ENCODE measurements around the gene LAD1. TPM values are rescaled to one million over a fixed set of nuclear protein-coding genes. Genes with fewer than 3 reads are reported as not detected.

Gene LAD1
- total RNA-seq, 1 donor from 2014 or later = 3.1 TPM

DNA sequence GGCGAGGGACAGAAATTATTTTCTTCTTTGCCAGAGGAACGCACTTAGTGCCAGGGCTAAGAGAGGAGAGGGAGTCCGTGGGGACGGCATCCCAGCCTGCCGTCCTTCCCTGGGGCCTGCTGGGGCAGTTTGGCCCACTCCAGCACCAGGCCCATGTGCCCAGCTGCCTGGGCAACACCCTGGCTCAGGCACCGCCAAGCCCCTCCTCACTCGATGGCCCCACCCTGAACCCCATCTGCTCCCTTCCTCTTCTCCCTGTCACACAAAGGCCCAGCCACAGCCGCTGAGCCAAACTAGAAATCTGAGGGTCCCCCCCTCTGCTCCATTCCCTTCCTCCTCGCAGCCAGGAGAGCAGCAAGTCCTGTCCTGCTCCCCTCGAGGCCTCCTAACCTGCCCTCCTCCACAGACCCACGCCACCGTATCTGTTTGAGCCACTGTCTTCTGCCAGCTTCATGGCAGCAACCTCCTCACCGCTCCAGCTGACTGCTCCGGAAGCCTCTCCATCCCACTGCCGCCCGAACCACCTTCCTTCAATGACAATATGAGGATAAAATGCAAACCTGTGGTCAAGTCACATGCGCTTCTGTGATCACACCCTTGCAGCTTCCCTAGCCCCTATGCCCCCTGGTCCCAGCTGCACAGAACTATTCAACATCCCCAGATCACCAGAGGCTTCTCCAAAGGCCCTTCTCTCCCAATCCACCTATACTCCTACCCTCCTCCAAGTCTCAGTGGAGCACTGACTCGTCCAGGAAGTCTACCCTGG lies 30.8 kb upstream of the LAD1 start:
- no peaks in the 10 kb centered on the region for H3K9me3 ChIP-seq (ENCODE audit: control insufficient read depth in 3 of 3, low read length in 3 of 3)
- peaks cover 25 to 54% (median 48%) of the 10 kb centered on the region in 3 donors for H3K4me1 ChIP-seq (ENCODE audit: control insufficient read depth in 3 of 3, insufficient read depth in 3 of 3, low read length in 3 of 3)
- H3K36me3 ChIP-seq (ENCODE audit: control insufficient read depth in 3 of 3, insufficient read depth in 3 of 3, low read length in 3 of 3) = no peaks in the 10 kb centered on the region
- no peaks in the 10 kb centered on the region for H3K27me3 ChIP-seq (ENCODE audit: control insufficient read depth in 3 of 3, insufficient read depth in 3 of 3, low read length in 3 of 3)
- peak overlapping the region in 2 of 3 donors; percentile 49 to 72 for H3K4me3 ChIP-seq (ENCODE audit: low read length in 3 of 3)
- peak overlapping the region; percentile 97 for H3K27ac ChIP-seq (ENCODE audit: low read depth, low read length)
- peak overlapping the region; percentile 65 to 87 (median 71) for H3K9ac ChIP-seq (ENCODE audit: low read depth in 1 of 3, low read length in 3 of 3)

- peak overlapping the region in 2 of 3 donors; percentile 52 to 72 for H3K4me3 ChIP-seq (ENCODE audit: low read length in 3 of 3)
- H3K9ac ChIP-seq (ENCODE audit: low read depth in 1 of 3, low read length in 3 of 3) = peak overlapping the region in 2 of 3 donors; percentile 71 to 87
- H3K27ac ChIP-seq (ENCODE audit: low read depth, low read length) = peak overlapping the region; percentile 97
- peaks cover 42 to 68% (median 62%) of the 10 kb centered on the region in 3 donors for H3K4me1 ChIP-seq (ENCODE audit: control insufficient read depth in 3 of 3, insufficient read depth in 3 of 3, low read length in 3 of 3)
- no peaks in the 10 kb centered on the region for H3K36me3 ChIP-seq (ENCODE audit: control insufficient read depth in 3 of 3, insufficient read depth in 3 of 3, low read length in 3 of 3)
- no peaks in the 10 kb centered on the region for H3K9me3 ChIP-seq (ENCODE audit: control insufficient read depth in 3 of 3, low read length in 3 of 3)
- H3K27me3 ChIP-seq (ENCODE audit: control insufficient read depth in 3 of 3, insufficient read depth in 3 of 3, low read length in 3 of 3) = no peaks in the 10 kb centered on the region
These were observed 28.8 kb upstream of the LAD1 start for GRCh38 chr1:201427963-201428362.

- Histone ChIP-seq H3K9me3 (ENCODE audit: control insufficient read depth in 3 of 3, low read length in 3 of 3) (no peaks in the 10 kb centered on the region), H3K27me3 (ENCODE audit: control insufficient read depth in 3 of 3, insufficient read depth in 3 of 3, low read length in 3 of 3) (no peaks in the 10 kb centered on the region), H3K4me1 (ENCODE audit: control insufficient read depth in 3 of 3, insufficient read depth in 3 of 3, low read length in 3 of 3) (peaks cover 52 to 77% (median 73%) of the 10 kb centered on the region in 3 donors), H3K27ac (ENCODE audit: low read depth, low read length) (peak overlapping the region; percentile 97), H3K9ac (ENCODE audit: low read depth in 1 of 3, low read length in 3 of 3) (peak overlapping the region; percentile 73 to 85 (median 76)), H3K4me3 (ENCODE audit: low read length in 3 of 3) (peak overlapping the region in 2 of 3 donors; percentile 31 to 41), H3K36me3 (ENCODE audit: control insufficient read depth in 3 of 3, insufficient read depth in 3 of 3, low read length in 3 of 3) (no peaks in the 10 kb centered on the region)
These were observed 27.6 kb upstream of the LAD1 start for GRCh38 chr1:201426479-201427310.

DNA sequence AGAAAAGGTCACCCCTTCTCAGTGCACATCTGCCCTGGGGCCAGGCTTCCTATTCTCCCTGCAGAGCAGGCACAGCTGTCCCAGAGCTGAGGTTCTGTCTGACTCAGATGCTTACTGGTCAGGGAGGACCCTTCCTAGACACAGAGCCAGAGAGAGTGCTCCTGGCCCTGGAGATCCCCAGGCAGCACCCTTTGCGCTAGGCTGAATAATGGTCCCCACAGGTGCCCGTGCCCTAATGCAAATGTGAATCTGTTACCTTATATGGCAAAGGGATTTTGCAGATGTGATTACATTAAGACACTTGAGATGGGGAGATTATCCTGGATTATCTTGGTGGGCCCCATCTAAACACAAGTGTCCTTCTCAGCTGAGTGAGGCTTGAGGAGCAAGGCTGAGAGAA lies 25.0 kb upstream of the LAD1 start:
- Histone ChIP-seq H3K9me3 (ENCODE audit: control insufficient read depth in 3 of 3, low read length in 3 of 3) (no peaks in the 10 kb centered on the region), H3K27me3 (ENCODE audit: control insufficient read depth in 3 of 3, insufficient read depth in 3 of 3, low read length in 3 of 3) (no peaks in the 10 kb centered on the region), H3K4me3 (ENCODE audit: low read length in 3 of 3) (no peak overlapping the region), H3K9ac (ENCODE audit: low read depth in 1 of 3, low read length in 3 of 3) (peak overlapping the region in 1 of 3 donors; percentile 100), H3K27ac (ENCODE audit: low read depth, low read length) (peak overlapping the region; percentile 97), H3K36me3 (ENCODE audit: control insufficient read depth in 3 of 3, insufficient read depth in 3 of 3, low read length in 3 of 3) (peaks cover 0 to 20% (median 0%) of the 10 kb centered on the region in 3 donors), H3K4me1 (ENCODE audit: control insufficient read depth in 3 of 3, insufficient read depth in 3 of 3, low read length in 3 of 3) (peaks cover 59 to 74% (median 62%) of the 10 kb centered on the region in 3 donors)

DNA sequence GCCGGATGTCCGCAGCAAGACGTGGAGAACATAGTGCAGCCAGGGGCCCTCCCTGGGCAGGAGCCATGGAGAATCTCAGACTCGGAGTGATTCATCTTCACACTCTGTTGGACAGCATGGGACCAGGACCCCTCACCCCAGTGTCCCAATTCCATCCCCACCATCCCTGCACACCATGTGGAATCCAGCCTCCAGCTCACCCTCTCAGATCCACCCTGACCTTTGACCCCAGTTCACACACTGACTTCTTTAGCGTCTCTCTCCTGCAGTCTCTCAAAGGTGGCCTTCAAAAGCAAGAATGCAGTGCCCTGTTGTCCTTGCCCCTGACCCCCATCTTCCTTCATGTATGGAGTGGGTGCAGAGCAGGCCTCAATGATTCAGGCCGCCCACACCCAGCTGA lies 24.5 kb upstream of the LAD1 start:
- Histone ChIP-seq H3K27me3 (ENCODE audit: control insufficient read depth in 3 of 3, insufficient read depth in 3 of 3, low read length in 3 of 3) (no peaks in the 10 kb centered on the region), H3K27ac (ENCODE audit: low read depth, low read length) (peak overlapping the region; percentile 97), H3K9me3 (ENCODE audit: control insufficient read depth in 3 of 3, low read length in 3 of 3) (no peaks in the 10 kb centered on the region), H3K36me3 (ENCODE audit: control insufficient read depth in 3 of 3, insufficient read depth in 3 of 3, low read length in 3 of 3) (peaks cover 0 to 24% (median 0%) of the 10 kb centered on the region in 3 donors), H3K4me1 (ENCODE audit: control insufficient read depth in 3 of 3, insufficient read depth in 3 of 3, low read length in 3 of 3) (peaks cover 58 to 74% (median 63%) of the 10 kb centered on the region in 3 donors), H3K9ac (ENCODE audit: low read depth in 1 of 3, low read length in 3 of 3) (peak overlapping the region in 2 of 3 donors; percentile 75 to 100), H3K4me3 (ENCODE audit: low read length in 3 of 3) (peak overlapping the region in 1 of 3 donors; percentile 41)

GRCh38 chr1:201422436-201423030 lies 23.4 kb upstream of the LAD1 start:
- Histone ChIP-seq H3K27ac (ENCODE audit: low read depth, low read length) (peak overlapping the region; percentile 97), H3K9me3 (ENCODE audit: control insufficient read depth in 3 of 3, low read length in 3 of 3) (no peaks in the 10 kb centered on the region), H3K4me3 (ENCODE audit: low read length in 3 of 3) (peak overlapping the region in 2 of 3 donors; percentile 26 to 74), H3K9ac (ENCODE audit: low read depth in 1 of 3, low read length in 3 of 3) (peak overlapping the region; percentile 75 to 100 (median 87)), H3K27me3 (ENCODE audit: control insufficient read depth in 3 of 3, insufficient read depth in 3 of 3, low read length in 3 of 3) (no peaks in the 10 kb centered on the region), H3K36me3 (ENCODE audit: control insufficient read depth in 3 of 3, insufficient read depth in 3 of 3, low read length in 3 of 3) (peaks cover 0 to 29% (median 0%) of the 10 kb centered on the region in 3 donors), H3K4me1 (ENCODE audit: control insufficient read depth in 3 of 3, insufficient read depth in 3 of 3, low read length in 3 of 3) (peaks cover 55 to 73% (median 62%) of the 10 kb centered on the region in 3 donors)

DNA sequence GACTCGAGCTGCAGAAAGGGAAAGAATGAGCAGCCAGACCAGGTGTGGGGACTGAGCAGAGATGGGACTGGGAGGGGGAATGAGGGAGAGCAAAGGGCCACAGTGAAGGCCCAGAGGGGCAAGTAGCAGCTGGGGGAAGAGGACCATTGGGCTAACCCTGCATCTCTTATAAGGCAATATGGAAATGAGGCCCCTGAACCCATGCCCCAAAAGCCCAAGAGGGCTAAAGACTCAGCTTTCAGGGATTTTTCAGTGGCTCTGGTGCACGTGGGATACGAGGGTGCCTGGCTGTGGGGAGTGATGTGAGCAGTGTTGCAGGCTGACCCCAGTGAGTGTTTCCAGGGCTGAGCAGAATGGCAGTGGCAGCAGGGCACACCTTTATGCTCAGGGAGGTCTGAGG lies 22.9 kb upstream of the LAD1 start:
- Histone ChIP-seq H3K4me3 (ENCODE audit: low read length in 3 of 3) (peak overlapping the region; percentile 26 to 74 (median 55)), H3K9me3 (ENCODE audit: control insufficient read depth in 3 of 3, low read length in 3 of 3) (no peaks in the 10 kb centered on the region), H3K27ac (ENCODE audit: low read depth, low read length) (peak overlapping the region; percentile 97), H3K27me3 (ENCODE audit: control insufficient read depth in 3 of 3, insufficient read depth in 3 of 3, low read length in 3 of 3) (no peaks in the 10 kb centered on the region), H3K9ac (ENCODE audit: low read depth in 1 of 3, low read length in 3 of 3) (peak overlapping the region; percentile 75 to 100 (median 87)), H3K36me3 (ENCODE audit: control insufficient read depth in 3 of 3, insufficient read depth in 3 of 3, low read length in 3 of 3) (peaks cover 0 to 34% (median 0%) of the 10 kb centered on the region in 3 donors), H3K4me1 (ENCODE audit: control insufficient read depth in 3 of 3, insufficient read depth in 3 of 3, low read length in 3 of 3) (peaks cover 54 to 73% (median 57%) of the 10 kb centered on the region in 3 donors)

DNA sequence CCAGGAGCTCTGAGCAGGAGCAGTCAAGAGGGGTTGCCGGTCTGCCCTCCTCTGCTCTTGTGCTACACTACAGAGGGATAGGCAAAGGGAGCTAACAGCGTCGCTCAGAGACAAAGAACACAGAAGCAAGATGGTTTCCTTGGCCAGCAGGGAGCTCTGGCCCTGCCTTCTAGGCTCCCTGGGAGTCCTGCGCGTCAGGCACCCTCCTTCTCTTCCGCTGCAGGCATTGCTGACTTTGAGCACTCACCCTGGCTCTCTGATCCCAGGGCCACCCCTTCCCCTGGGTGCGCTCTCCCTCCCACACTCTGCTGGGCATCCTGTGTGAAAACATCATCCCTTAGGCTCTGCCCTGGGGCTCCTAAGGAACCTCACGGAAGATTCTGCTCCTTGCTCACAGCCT lies 21.9 kb upstream of the LAD1 start:
- Histone ChIP-seq H3K36me3 (ENCODE audit: control insufficient read depth in 3 of 3, insufficient read depth in 3 of 3, low read length in 3 of 3) (peaks cover 0 to 44% (median 7%) of the 10 kb centered on the region in 3 donors), H3K9me3 (ENCODE audit: control insufficient read depth in 3 of 3, low read length in 3 of 3) (no peaks in the 10 kb centered on the region), H3K27ac (ENCODE audit: low read depth, low read length) (peak overlapping the region; percentile 97), H3K4me3 (ENCODE audit: low read length in 3 of 3) (peak overlapping the region; percentile 69 to 95 (median 79)), H3K9ac (ENCODE audit: low read depth in 1 of 3, low read length in 3 of 3) (peak overlapping the region; percentile 87 to 100 (median 92)), H3K27me3 (ENCODE audit: control insufficient read depth in 3 of 3, insufficient read depth in 3 of 3, low read length in 3 of 3) (no peaks in the 10 kb centered on the region), H3K4me1 (ENCODE audit: control insufficient read depth in 3 of 3, insufficient read depth in 3 of 3, low read length in 3 of 3) (peaks cover 55 to 73% (median 58%) of the 10 kb centered on the region in 3 donors)

- Histone ChIP-seq H3K9me3 (ENCODE audit: control insufficient read depth in 3 of 3, low read length in 3 of 3) (no peaks in the 10 kb centered on the region), H3K4me1 (ENCODE audit: control insufficient read depth in 3 of 3, insufficient read depth in 3 of 3, low read length in 3 of 3) (peaks cover 54 to 73% (median 55%) of the 10 kb centered on the region in 3 donors), H3K36me3 (ENCODE audit: control insufficient read depth in 3 of 3, insufficient read depth in 3 of 3, low read length in 3 of 3) (peaks cover 3 to 48% (median 11%) of the 10 kb centered on the region in 3 donors), H3K27ac (ENCODE audit: low read depth, low read length) (peak overlapping the region; percentile 97), H3K4me3 (ENCODE audit: low read length in 3 of 3) (peak overlapping the region; percentile 69 to 95 (median 79)), H3K9ac (ENCODE audit: low read depth in 1 of 3, low read length in 3 of 3) (peak overlapping the region; percentile 87 to 100 (median 92)), H3K27me3 (ENCODE audit: control insufficient read depth in 3 of 3, insufficient read depth in 3 of 3, low read length in 3 of 3) (no peaks in the 10 kb centered on the region)
These were observed 21.5 kb upstream of the LAD1 start for GRCh38 chr1:201420608-201421002.

Measured in skeletal muscle tissue (tissue), 4 donors.